Sigmoid colon (tissue), 4 donors: ENCODE data around the gene AP1G2.

Experiments used
- EP300 ChIP-seq, 4 donors: sonication (generic); formaldehyde crosslinking; IDR thresholded peaks; one replicate each; pipeline ENCODE4 v1.6.1; 2017; ENCODE audit warnings: antibody characterized with exemption in 4 of 4
- POLR2A ChIP-seq, 2 donors: fragments of 450-650 bp; IDR thresholded peaks; one replicate each; pipeline ENCODE4 v1.6.1; 2016; ENCODE audit warnings: antibody characterized with exemption in 2 of 2, mild to moderate bottlenecking in 2 of 2, moderate library complexity in 2 of 2
- POLR2AphosphoS5 ChIP-seq, 4 donors: sonication (generic); formaldehyde crosslinking; IDR thresholded peaks; one replicate each; pipeline ENCODE4 v1.6.1; 2017; ENCODE audit warnings: antibody characterized with exemption in 4 of 4
- TF ChIP-seq, protein P1 (sequence below), 4 experiments: fragments of 450-650 bp in 3 of 4; fragments of 200-600 bp in 1 of 4; IDR thresholded peaks; one replicate each; pipeline ENCODE4 v1.5.1; 2016 to 2019; ENCODE audit warnings: antibody characterized with exemption in 4 of 4, mild to moderate bottlenecking in 3 of 4, moderate library complexity in 2 of 4

DNA sequence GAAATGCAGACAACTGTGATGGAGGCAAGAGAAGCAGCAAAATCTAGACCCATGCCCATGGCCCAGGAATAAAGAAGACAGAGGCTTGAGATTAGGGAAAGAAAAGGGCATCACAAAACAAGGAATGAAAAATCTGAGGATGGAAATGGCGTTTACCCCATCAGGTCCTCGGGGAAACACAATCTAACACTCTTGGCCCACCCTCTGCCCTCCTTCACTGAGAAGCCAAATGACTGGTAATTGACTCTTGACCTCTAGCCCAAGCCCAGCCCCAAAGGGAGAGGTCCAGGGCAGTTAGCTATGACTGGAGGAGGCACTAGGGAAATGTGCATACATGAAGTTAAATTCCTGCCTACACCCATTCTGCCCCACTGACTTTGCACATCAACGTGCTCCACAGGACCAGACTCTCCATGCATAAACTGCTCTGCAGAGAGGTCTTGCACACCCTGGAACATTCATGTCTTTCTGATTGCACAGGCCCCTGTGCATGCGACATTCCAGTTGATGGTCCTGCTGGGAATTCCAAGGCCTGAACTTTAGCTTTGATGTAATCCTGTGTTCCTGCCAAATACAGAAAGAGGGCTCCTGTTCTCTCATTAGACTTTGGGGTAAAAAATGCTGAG lies 21.7 kb downstream of the AP1G2 start:
- TF ChIP-seq EP300 (IDR thresholded peaks at IDR 0.05) (no peak), POLR2AphosphoS5 (IDR thresholded peaks at IDR 0.05) (no peak), POLR2A (IDR thresholded peaks at IDR 0.05) (no peak)
- TF ChIP-seq, protein P1, sequence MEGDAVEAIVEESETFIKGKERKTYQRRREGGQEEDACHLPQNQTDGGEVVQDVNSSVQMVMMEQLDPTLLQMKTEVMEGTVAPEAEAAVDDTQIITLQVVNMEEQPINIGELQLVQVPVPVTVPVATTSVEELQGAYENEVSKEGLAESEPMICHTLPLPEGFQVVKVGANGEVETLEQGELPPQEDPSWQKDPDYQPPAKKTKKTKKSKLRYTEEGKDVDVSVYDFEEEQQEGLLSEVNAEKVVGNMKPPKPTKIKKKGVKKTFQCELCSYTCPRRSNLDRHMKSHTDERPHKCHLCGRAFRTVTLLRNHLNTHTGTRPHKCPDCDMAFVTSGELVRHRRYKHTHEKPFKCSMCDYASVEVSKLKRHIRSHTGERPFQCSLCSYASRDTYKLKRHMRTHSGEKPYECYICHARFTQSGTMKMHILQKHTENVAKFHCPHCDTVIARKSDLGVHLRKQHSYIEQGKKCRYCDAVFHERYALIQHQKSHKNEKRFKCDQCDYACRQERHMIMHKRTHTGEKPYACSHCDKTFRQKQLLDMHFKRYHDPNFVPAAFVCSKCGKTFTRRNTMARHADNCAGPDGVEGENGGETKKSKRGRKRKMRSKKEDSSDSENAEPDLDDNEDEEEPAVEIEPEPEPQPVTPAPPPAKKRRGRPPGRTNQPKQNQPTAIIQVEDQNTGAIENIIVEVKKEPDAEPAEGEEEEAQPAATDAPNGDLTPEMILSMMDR (IDR thresholded peaks at IDR 0.05), result no peak
